Adipocyte (in vitro differentiated cells): ENCODE measurements around the gene MBTPS2.
"Not testable (repeated sequence)": the region's sequence is repeated elsewhere in the genome, so short reads cannot be mapped to it uniquely, and the experiment has no call there.

Experiments
- DNase-seq: peaks from one replicate; pipeline ENCODE4 v3.0.0-alpha.2; 2015; ENCODE audit warnings: low read depth
- H3K27me3 ChIP-seq: replicated peaks from 2 replicates; pipeline ENCODE4 v1.7.0; 2013; ENCODE audit warnings: mild to moderate bottlenecking, low read length, moderate library complexity; ENCODE audit not compliant: control insufficient read depth, insufficient read depth
- H3K36me3 ChIP-seq: 2 replicates; pipeline ENCODE4 v1.7.0; 2013; ENCODE audit warnings: low read length, mild to moderate bottlenecking, moderate library complexity; ENCODE audit not compliant: control insufficient read depth, insufficient read depth, severe bottlenecking
- H3K4me1 ChIP-seq: 2 replicates; pipeline ENCODE4 v1.7.0; 2013; ENCODE audit warnings: mild to moderate bottlenecking, low read length, moderate library complexity; ENCODE audit not compliant: control insufficient read depth, insufficient read depth
- H3K4me3 ChIP-seq: 2 replicates; pipeline ENCODE4 v1.7.0; 2013; ENCODE audit warnings: mild to moderate bottlenecking, low read length, moderate library complexity
- H3K9ac ChIP-seq: 2 replicates; pipeline ENCODE4 v1.7.0; 2013; ENCODE audit warnings: mild to moderate bottlenecking, low read length, moderate library complexity
- H3K9me3 ChIP-seq: 2 replicates; pipeline ENCODE4 v1.7.0; 2013; ENCODE audit warnings: mild to moderate bottlenecking, low read length, moderate library complexity; ENCODE audit not compliant: control insufficient read depth

The MBTPS2 gene

GRCh38 chrX:21820170-21820569 is 19.2 kb upstream of the MBTPS2 start:
- not testable (repeated sequence) for DNase-seq, H3K36me3 ChIP-seq, H3K9me3 ChIP-seq, H3K9ac ChIP-seq, H3K4me1 ChIP-seq, H3K4me3 ChIP-seq, H3K27me3 ChIP-seq

- no peaks in the 10 kb centered on the region for H3K4me1 ChIP-seq
- peaks cover 4% of the 10 kb centered on the region for H3K27me3 ChIP-seq
- no peak overlapping the region for H3K4me3 ChIP-seq
- DNase-seq = no peak
- H3K9me3 ChIP-seq = no peaks in the 10 kb centered on the region
- no peak overlapping the region for H3K9ac ChIP-seq
- no peaks in the 10 kb centered on the region for H3K36me3 ChIP-seq
Measured at GRCh38 chrX:21821875-21822274, 17.5 kb upstream of the MBTPS2 start.

GRCh38 chrX:21831496-21831895 is 7.9 kb upstream of the MBTPS2 start:
- no peaks in the 10 kb centered on the region for H3K36me3 ChIP-seq
- no peaks in the 10 kb centered on the region for H3K4me1 ChIP-seq
- DNase-seq = no peak
- H3K9me3 ChIP-seq = no peaks in the 10 kb centered on the region
- H3K4me3 ChIP-seq = no peak overlapping the region
- H3K9ac ChIP-seq = no peak overlapping the region
- peaks cover 4% of the 10 kb centered on the region for H3K27me3 ChIP-seq

- H3K4me1 ChIP-seq = no peaks in the 10 kb centered on the region
- no peak for DNase-seq
- no peaks in the 10 kb centered on the region for H3K36me3 ChIP-seq
- no peak overlapping the region for H3K9ac ChIP-seq
- H3K9me3 ChIP-seq = no peaks in the 10 kb centered on the region
- peaks cover 4% of the 10 kb centered on the region for H3K27me3 ChIP-seq
- no peak overlapping the region for H3K4me3 ChIP-seq
Measured at GRCh38 chrX:21837056-21837455, 2.4 kb upstream of the MBTPS2 start.

GRCh38 chrX:21838937-21839333 is 482 bp upstream of the MBTPS2 start:
- peak overlapping the region; percentile 97 for H3K9ac ChIP-seq
- H3K4me1 ChIP-seq = no peaks in the 10 kb centered on the region
- peak; percentile 57 for DNase-seq
- H3K27me3 ChIP-seq = no peaks in the 10 kb centered on the region
- H3K36me3 ChIP-seq = no peaks in the 10 kb centered on the region
- H3K9me3 ChIP-seq = no peaks in the 10 kb centered on the region
- peak overlapping the region; percentile 88 for H3K4me3 ChIP-seq

DNA sequence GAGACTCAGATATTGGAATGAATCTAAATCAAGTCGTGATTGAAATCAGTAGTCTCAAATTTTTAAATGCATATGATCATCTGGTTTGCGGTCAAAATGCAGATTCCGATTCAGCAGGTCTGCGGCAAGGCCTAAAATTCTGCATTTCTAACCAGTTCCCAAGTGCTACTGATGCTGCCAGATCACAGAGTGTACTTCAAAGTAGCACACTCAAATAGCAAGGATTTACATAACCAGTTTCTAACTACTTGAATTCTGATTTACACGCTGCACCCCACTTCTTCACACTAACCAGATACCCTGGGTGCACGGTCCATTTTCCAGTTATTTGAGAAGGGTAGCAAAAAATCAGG is 752 bp downstream of the MBTPS2 start:
- Histone ChIP-seq H3K9ac (peak overlapping the region; percentile 97), H3K27me3 (no peaks in the 10 kb centered on the region), H3K36me3 (peaks cover 6% of the 10 kb centered on the region), H3K9me3 (no peaks in the 10 kb centered on the region), H3K4me1 (no peaks in the 10 kb centered on the region), H3K4me3 (peak overlapping the region; percentile 88)
- DNase-seq = peak; percentile 7

- Histone ChIP-seq H3K9me3 (no peaks in the 10 kb centered on the region), H3K4me3 (no peak overlapping the region), H3K4me1 (no peaks in the 10 kb centered on the region), H3K9ac (no peak overlapping the region), H3K36me3 (peaks cover 27% of the 10 kb centered on the region), H3K27me3 (no peaks in the 10 kb centered on the region)
- no peak for DNase-seq
Measured at GRCh38 chrX:21843179-21843578, 3.8 kb downstream of the MBTPS2 start.

DNA sequence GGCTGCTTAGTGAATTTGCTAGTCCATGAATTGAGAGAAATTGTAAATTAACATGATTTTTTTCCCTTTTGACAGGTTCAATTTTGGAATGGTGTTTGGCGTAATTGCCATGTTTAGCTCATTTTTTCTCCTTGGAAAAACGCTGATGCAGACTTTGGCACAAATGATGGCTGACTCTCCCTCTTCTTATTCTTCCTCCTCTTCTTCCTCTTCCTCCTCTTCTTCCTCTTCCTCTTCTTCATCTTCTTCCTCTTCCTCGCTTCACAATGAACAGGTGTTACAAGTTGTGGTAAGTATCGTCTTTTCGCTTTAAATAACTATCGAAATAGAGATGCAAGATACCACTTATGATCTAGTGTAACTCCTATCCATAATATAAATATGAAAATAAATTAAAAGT is 5.7 kb downstream of the MBTPS2 start:
- Histone ChIP-seq H3K4me3 (no peak overlapping the region), H3K36me3 (peaks cover 27% of the 10 kb centered on the region)

GRCh38 chrX:21847342-21847741 is 7.9 kb downstream of the MBTPS2 start:
- Histone ChIP-seq H3K36me3 (peaks cover 38% of the 10 kb centered on the region), H3K27me3 (no peaks in the 10 kb centered on the region), H3K9ac (no peak overlapping the region), H3K4me3 (no peak overlapping the region), H3K9me3 (no peaks in the 10 kb centered on the region), H3K4me1 (no peaks in the 10 kb centered on the region)
- no peak for DNase-seq

More for the DNA sequence above, 5.7 kb downstream of the MBTPS2 start:
- H3K4me1 ChIP-seq = no peaks in the 10 kb centered on the region
- H3K9me3 ChIP-seq = no peaks in the 10 kb centered on the region
- no peak for DNase-seq
- H3K9ac ChIP-seq = no peak overlapping the region
- no peaks in the 10 kb centered on the region for H3K27me3 ChIP-seq

DNA sequence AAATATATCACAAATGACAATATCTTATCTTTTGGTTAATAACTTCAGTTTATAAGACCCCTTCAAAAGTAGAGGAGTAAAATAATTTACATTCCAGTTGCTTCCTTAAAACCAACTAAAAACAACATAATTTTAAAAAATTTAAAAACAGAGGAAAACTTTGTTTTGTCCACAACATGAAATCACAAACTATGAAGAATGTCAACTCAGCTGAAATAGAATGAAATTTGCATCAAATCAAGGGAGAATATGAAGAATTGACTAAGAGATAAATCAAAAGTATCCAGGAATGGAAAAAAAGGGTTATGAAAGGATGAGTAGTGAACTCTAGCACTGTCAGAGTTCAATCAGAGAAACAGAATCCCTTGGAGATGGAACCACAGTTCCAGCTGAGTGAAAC is 14.2 kb downstream of the MBTPS2 start:
- H3K36me3 ChIP-seq = peaks cover 28% of the 10 kb centered on the region
- no peaks in the 10 kb centered on the region for H3K9me3 ChIP-seq
- DNase-seq = no peak
- H3K9ac ChIP-seq = no peak overlapping the region
- H3K27me3 ChIP-seq = no peaks in the 10 kb centered on the region
- H3K4me1 ChIP-seq = no peaks in the 10 kb centered on the region
- no peak overlapping the region for H3K4me3 ChIP-seq

GRCh38 chrX:21855937-21856415 is 16.6 kb downstream of the MBTPS2 start, which contains the start of gene YY2:
YY2 (plus strand) TSS chrX:21855987; CDS start chrX:21856485, 498 bp downstream.
- peaks cover 28% of the 10 kb centered on the region for H3K36me3 ChIP-seq
- H3K9ac ChIP-seq = no peak within 1 kb of the TSS
- no peaks in the 10 kb centered on the region for H3K4me1 ChIP-seq
- no peak within 1 kb of the TSS for H3K4me3 ChIP-seq
- no peaks in the 10 kb centered on the region for H3K9me3 ChIP-seq
- DNase-seq = no peak
- no peaks in the 10 kb centered on the region for H3K27me3 ChIP-seq

DNA sequence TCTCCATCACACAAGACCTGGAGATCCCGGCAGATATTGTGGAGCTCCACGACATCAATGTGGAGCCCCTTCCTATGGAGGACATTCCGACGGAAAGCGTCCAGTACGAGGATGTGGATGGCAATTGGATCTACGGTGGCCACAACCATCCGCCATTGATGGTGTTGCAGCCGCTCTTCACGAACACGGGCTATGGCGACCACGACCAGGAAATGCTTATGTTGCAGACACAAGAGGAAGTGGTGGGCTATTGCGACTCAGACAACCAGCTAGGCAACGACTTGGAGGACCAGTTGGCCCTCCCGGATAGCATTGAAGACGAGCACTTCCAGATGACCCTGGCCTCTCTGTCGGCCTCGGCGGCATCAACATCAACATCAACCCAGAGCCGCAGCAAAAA is 17.1 kb downstream of the MBTPS2 start:
- Histone ChIP-seq H3K4me3 (no peak overlapping the region), H3K9me3 (no peaks in the 10 kb centered on the region), H3K4me1 (no peaks in the 10 kb centered on the region), H3K27me3 (no peaks in the 10 kb centered on the region), H3K36me3 (peaks cover 23% of the 10 kb centered on the region), H3K9ac (no peak overlapping the region)
- DNase-seq = no peak
